AG09309 (cell line): ENCODE results near the gene TRMT44.
"Not testable (repeated sequence)": the region's sequence is repeated elsewhere in the genome, so short reads cannot be mapped to it uniquely, and the experiment has no call there.

ENCODE experiments used
- DNase-seq: peaks from one replicate; pipeline ENCODE4 v3.0.0-alpha.2; 2010; ENCODE audit warnings: low read depth
- H3K4me3 ChIP-seq: 2 replicates; pipeline ENCODE4 v1.5.1; 2011; ENCODE audit warnings: mild to moderate bottlenecking, low read depth, low read length, moderate library complexity; ENCODE audit not compliant: control insufficient read depth
- CTCF ChIP-seq: IDR thresholded peaks from 2 replicates; pipeline ENCODE4 v1.5.1; 2011; ENCODE audit warnings: mild to moderate bottlenecking, low read depth, low read length, inconsistent platforms; ENCODE audit not compliant: insufficient read depth, control insufficient read depth; ENCODE audit errors: missing control alignments

TRMT44 gene

GRCh38 chr4:8411351-8412180 lies 29.0 kb upstream of the TRMT44 start:
- no peak for DNase-seq
- no peak for TF ChIP-seq CTCF
- no peak overlapping the region for H3K4me3 ChIP-seq

GRCh38 chr4:8412288-8412687 lies 28.3 kb upstream of the TRMT44 start:
- no peak overlapping the region for H3K4me3 ChIP-seq
- TF ChIP-seq CTCF: no peak
- no peak for DNase-seq

GRCh38 chr4:8414377-8414776 lies 26.2 kb upstream of the TRMT44 start:
- no peak overlapping the region for H3K4me3 ChIP-seq
- no peak for DNase-seq
- no peak for TF ChIP-seq CTCF

GRCh38 chr4:8417071-8417614 lies 23.4 kb upstream of the TRMT44 start:
- no peak overlapping the region for H3K4me3 ChIP-seq
- no peak for TF ChIP-seq CTCF
- no peak for DNase-seq

- no peak for TF ChIP-seq CTCF
- peak; percentile 33 for DNase-seq
- H3K4me3 ChIP-seq: no peak overlapping the region
Measured at GRCh38 chr4:8419222-8420041, 21.1 kb upstream of the TRMT44 start.

- not testable (repeated sequence) for DNase-seq, H3K4me3 ChIP-seq
Measured at GRCh38 chr4:8420151-8420550, 20.4 kb upstream of the TRMT44 start.

- H3K4me3 ChIP-seq: no peak overlapping the region
- no peak for DNase-seq
- TF ChIP-seq CTCF: no peak
Measured at GRCh38 chr4:8422327-8422726, 18.2 kb upstream of the TRMT44 start.
